K562 (cell line): ENCODE results near the gene FCHSD1. TPM values are rescaled to one million over a fixed set of nuclear protein-coding genes. Genes with fewer than 3 reads are reported as not detected.

ENCODE experiments used
- BRD4 ChIP-seq: fragments of 200-600 bp; sonication (generic); IDR thresholded peaks from 2 replicates; pipeline ENCODE4 v1.6.1; 2017; ENCODE audit warnings: inconsistent platforms
- CCAR2 ChIP-seq: fragments of 200-400 bp; formaldehyde crosslinking; IDR thresholded peaks from 2 replicates; pipeline ENCODE4 v1.6.1; 2017; ENCODE audit warnings: mild to moderate bottlenecking, low read depth, low read length
- CEBPB ChIP-seq: fragments of 450-650 bp; IDR thresholded peaks from 2 replicates; pipeline ENCODE4 v1.6.1; 2016; ENCODE audit warnings: missing genetic modification characterization, missing compliant biosample characterization
- CTBP1 ChIP-seq: fragments of 450-650 bp; IDR thresholded peaks from 2 replicates; pipeline ENCODE4 v1.6.1; 2016; ENCODE audit warnings: borderline replicate concordance
- FOSL1 ChIP-seq: fragments of 200-800 bp; sonication (Bioruptor generic); conservative IDR thresholded peaks from 2 replicates; pipeline ENCODE4 v1.6.1; 2016; ENCODE audit warnings: missing genetic modification characterization, missing compliant biosample characterization
- FOXA1 ChIP-seq: fragments of 450-650 bp; IDR thresholded peaks from 2 replicates; pipeline ENCODE4 v1.6.1; 2016; ENCODE audit warnings: mild to moderate bottlenecking, borderline replicate concordance
- HES1 ChIP-seq: fragments of 450-650 bp; IDR thresholded peaks from 2 replicates; pipeline ENCODE4 v1.6.1; 2016; ENCODE audit warnings: low read depth, mild to moderate bottlenecking, moderate library complexity
- MTA2 ChIP-seq: fragments of 450-650 bp; IDR thresholded peaks from 2 replicates; pipeline ENCODE4 v1.6.1; 2016; ENCODE audit warnings: low read depth
- VEZF1 ChIP-seq: fragments of 200-800 bp; sonication (Bioruptor generic); IDR thresholded peaks from 2 replicates; pipeline ENCODE4 v1.6.1; 2017; ENCODE audit warnings: missing genetic modification characterization, missing compliant biosample characterization
- ZBTB34 ChIP-seq: fragments of 250-450 bp; sonication (Bioruptor Pico); IDR thresholded peaks from 2 replicates; pipeline ENCODE4 v1.8.0; 2021; ENCODE audit warnings: mild to moderate bottlenecking, moderate library complexity
- ZFP36 ChIP-seq: fragments of 150-350 bp; IDR thresholded peaks from 2 replicates; pipeline ENCODE4 v1.6.1; 2018; ENCODE audit warnings: low read length, low read depth; ENCODE audit not compliant: partially characterized antibody
- ZNF282 ChIP-seq: sonication (generic); formaldehyde crosslinking; IDR thresholded peaks from 2 replicates; pipeline ENCODE4 v1.8.1; 2023; ENCODE audit warnings: missing genetic modification reagents
- ZNF41 ChIP-seq: fragments of 250-450 bp; sonication (Bioruptor Pico); conservative IDR thresholded peaks from 2 replicates; pipeline ENCODE4 v1.4.0; 2020; ENCODE audit warnings: mild to moderate bottlenecking
- ZNF518B ChIP-seq: fragments of 250-450 bp; sonication (Bioruptor Pico); IDR thresholded peaks from 2 replicates; pipeline ENCODE4 v1.5.0; 2021; ENCODE audit warnings: mild to moderate bottlenecking, moderate library complexity
- ZNF707 ChIP-seq: fragments of 250-450 bp; sonication (Bioruptor Pico); conservative IDR thresholded peaks from 2 replicates; pipeline ENCODE4 v1.8.0; 2022; ENCODE audit warnings: inconsistent platforms, mild to moderate bottlenecking, moderate library complexity
- polyA plus RNA-seq, 8 experiments: library from polyadenylated mRNA; depleted of rRNA in 4 of 8; stranded (reverse) in 5 of 8; unstranded in 3 of 8; fragments of >200 nt; fragmentation: Nextera tagmentation in 2 of 8; fragmentation: Illumina TruSeq in 1 of 8; extraction: Ambion mirVana in 2 of 8; extraction: Trizol in 1 of 8; gene quantifications; 2 replicates each; pipeline versions ENCODE4 v1.2.1 to v1.2.3, GENCODE V29; 2011 to 2014; ENCODE audit warnings: inconsistent platforms in 1 of 8, missing spikeins in 1 of 8
- total RNA-seq, 7 experiments: library from RNA; depleted of rRNA in 6 of 7; stranded (reverse); fragments of >200 nt in 6 of 7; fragmentation: Illumina TruSeq in 2 of 7; extraction: Trizol in 2 of 7; gene quantifications; 2 replicates each; pipeline versions ENCODE4 v1.2.1 to v1.2.3, GENCODE V29; 2011 to 2021; ENCODE audit warnings: low replicate concordance in 1 of 7

Gene FCHSD1
- total and polyA plus RNA-seq, 9 of the 15 experiments (the other 6 are each of a cell fraction or from before 2014, with no cell fraction given) = 0.35 to 37.5 (median 13.6) TPM

GRCh38 chr5:141681695-141682641 lies 30.8 kb upstream of the FCHSD1 start, which contains the start of gene ARAP3 (continued):
- TF ChIP-seq ZNF41 (CRISPR knock-in tag) (peak; percentile 41; the same call in 1 of the 2 replicates), HES1 (no peak), CEBPB (tag) (peak; percentile 96), FOSL1 (peak; percentile 91), BRD4 (no peak), FOXA1 (no peak), ZBTB34 (CRISPR knock-in tag) (no peak), MTA2 (no peak), VEZF1 (peak; percentile 95), ZNF707 (CRISPR knock-in tag) (no peak), ZNF282 (CRISPR knock-in tag) (no peak), ZNF518B (no peak), CTBP1 (peak; percentile 30; the same call in 1 of the 2 replicates), ZFP36 (no peak), CCAR2 (no peak)
